ENCODE data around the gene PDIA3. TPM values are rescaled to one million over a fixed set of nuclear protein-coding genes. Genes with fewer than 3 reads are reported as not detected.
"Not testable (repeated sequence)": the region's sequence is repeated elsewhere in the genome, so short reads cannot be mapped to it uniquely, and the experiment has no call there.

The PDIA3 gene
- total and polyA plus RNA-seq, 8 donors, result 16.3 to 227 (median 89.1) TPM

DNA sequence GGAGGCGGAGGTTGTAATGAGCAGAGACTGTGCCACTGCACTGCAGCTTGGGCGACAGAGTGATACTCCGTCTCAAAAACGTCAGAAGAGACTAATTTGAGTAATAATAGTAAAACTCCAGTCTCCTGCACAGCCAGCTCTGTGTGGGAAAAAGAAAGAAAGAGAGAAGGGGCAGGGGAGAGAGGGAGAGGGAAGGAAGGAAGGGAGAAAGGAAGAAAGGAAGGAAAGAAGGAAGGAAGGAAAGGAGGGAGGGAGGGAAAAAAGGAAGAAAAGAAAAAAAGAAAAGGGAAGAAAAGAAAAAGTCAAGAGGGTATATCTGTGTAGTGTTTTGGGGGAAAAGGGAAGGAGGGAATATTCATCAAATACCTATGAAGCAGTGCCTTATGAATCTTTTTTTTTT is 23.1 kb upstream of the PDIA3 start:
- TF ChIP-seq CTCF (IDR thresholded peaks at IDR 0.05), result no peak
- no peak for TF ChIP-seq POLR2AphosphoS5 (IDR thresholded peaks at IDR 0.05)
- TF ChIP-seq POLR2A (IDR thresholded peaks at IDR 0.05), result no peak
- no peak for TF ChIP-seq EP300 (IDR thresholded peaks at IDR 0.05)
- Histone ChIP-seq H3K36me3 (no peaks in the 10 kb centered on the region), H3K4me3 (no peak overlapping the region), H3K27ac (no peak overlapping the region), H3K27me3 (peaks cover 0 to 11% (median 0%) of the 10 kb centered on the region in 3 donors), H3K9me3 (no peaks in the 10 kb centered on the region), H3K4me1 (no peaks in the 10 kb centered on the region)
- no peak for DNase-seq
- WGBS, 5 donors, result 75 to 85% (median 79%) methylated on average over 4 of the region's 4 CpGs
- intact Hi-C loops (cut with DNase I; ENCODE audit: low total_unique reads), result no loop called here

DNA sequence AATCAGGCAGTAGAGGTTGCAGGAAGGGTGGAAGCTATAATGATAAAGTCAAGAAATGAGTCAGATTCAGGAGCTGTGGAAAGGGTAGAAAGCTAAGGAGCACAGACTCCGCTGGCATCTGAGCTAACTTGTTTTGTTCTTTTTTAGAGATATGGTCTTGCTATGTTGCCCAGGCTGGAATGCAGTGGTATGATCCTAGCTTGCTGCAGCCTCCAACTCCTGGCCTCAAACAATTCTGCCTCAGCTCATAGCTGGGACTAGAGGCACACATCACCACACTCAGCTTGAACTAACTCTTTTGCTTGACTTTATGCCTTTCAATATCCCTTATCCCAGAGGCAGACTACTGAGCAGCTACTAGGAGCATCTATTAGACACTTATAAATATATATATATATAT is 19.9 kb upstream of the PDIA3 start:
- H3K9me3 ChIP-seq; intact Hi-C loops (cut with DNase I; ENCODE audit: low total_unique reads); H3K36me3 ChIP-seq; H3K27ac ChIP-seq; H3K4me1 ChIP-seq; DNase-seq; H3K4me3 ChIP-seq: not testable (repeated sequence)
- WGBS, 5 donors, result 75 to 100% (median 100%) methylated on average over 1 of the region's 1 CpG
- peaks cover 0 to 11% (median 0%) of the 10 kb centered on the region in 3 donors for H3K27me3 ChIP-seq

DNA sequence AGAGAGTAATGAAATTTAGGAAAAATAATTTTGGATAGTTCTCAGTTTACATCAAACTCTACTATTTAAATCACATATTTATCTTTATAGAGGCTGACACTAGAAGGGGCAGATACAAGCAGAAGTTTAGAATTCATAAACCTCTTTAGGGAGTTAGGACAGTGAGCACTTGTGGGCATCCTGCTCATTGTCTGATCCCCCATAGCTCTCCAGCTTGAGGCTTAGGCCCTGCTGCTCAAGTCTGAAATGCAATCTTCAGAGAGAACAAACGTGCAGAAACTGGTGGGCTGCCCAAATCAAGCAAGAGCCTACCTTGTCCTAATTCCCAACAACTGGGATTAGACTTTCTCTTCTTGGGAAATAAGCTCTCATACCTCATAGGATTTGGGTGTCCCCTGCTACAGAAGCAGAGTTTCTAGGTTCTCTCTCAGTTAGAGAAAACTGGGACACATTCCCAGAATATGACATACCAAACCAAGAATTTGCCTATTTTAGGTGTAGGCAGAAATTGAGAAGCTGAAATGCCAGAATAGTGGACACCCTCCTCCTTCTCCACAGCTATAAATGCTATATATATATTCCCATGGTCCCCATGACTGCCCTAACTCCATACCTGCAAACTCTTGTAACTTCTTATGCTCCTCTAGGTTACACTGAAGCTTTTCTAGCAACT is 18.0 kb upstream of the PDIA3 start:
- H3K27ac ChIP-seq; H3K36me3 ChIP-seq; H3K27me3 ChIP-seq; H3K4me1 ChIP-seq; intact Hi-C loops (cut with DNase I; ENCODE audit: low total_unique reads); DNase-seq; H3K4me3 ChIP-seq; H3K9me3 ChIP-seq: not testable (repeated sequence)
- 38 to 100% (median 69%) methylated on average over 1 of the region's 1 CpG for WGBS, 5 donors

DNA sequence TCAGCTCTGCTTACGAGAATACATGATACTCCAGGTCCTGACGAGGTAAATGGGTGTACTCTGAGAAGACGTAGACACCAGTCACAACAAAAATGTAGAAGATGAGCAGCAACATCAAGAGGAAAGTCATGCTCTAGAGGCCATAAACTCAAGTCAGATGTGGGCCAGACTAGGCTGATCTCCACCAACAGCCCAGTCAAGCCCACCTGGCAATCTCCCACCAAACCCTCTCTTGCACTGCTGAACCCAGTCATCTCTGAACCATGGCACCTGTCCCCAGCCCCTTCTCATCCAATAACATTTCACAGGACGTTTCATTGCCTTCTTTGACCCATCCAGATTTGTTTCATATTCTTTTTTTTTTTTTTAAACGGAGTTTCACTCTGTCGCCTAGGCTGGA is 10.8 kb upstream of the PDIA3 start:
- TF ChIP-seq POLR2AphosphoS5 (IDR thresholded peaks at IDR 0.05) (no peak), POLR2A (IDR thresholded peaks at IDR 0.05) (no peak), EP300 (IDR thresholded peaks at IDR 0.05) (no peak), CTCF (IDR thresholded peaks at IDR 0.05) (no peak)
- H3K9me3 ChIP-seq, result no peaks in the 10 kb centered on the region
- no peak overlapping the region for H3K4me3 ChIP-seq
- no peaks in the 10 kb centered on the region for H3K4me1 ChIP-seq
- WGBS, 5 donors, result 76 to 88% (median 83%) methylated on average over 6 of the region's 6 CpGs
- intact Hi-C loops (cut with DNase I; ENCODE audit: low total_unique reads), result no loop called here
- no peak overlapping the region for H3K27ac ChIP-seq
- no peaks in the 10 kb centered on the region for H3K27me3 ChIP-seq
- no peaks in the 10 kb centered on the region for H3K36me3 ChIP-seq
- no peak for DNase-seq

DNA sequence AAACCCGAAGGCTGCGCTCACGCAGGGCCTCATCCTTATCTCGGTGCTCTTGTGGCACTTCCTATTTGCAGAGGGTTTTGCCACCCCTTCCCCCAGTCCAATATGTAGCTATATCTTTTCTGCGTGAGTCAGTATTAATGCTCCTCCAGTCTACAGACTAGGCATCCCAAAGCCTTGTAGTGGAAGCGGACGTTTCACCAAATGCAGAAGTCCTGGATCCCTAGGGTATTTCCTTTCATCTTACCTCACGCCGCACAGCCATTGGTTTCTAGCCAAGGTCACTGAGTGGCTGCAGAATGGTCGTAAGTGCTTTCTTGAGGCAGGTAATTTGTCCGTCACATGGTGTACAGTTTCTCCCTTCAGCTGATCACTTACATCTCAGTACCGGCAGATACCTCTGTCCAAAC is 668 bp downstream of the PDIA3 start:
- Histone ChIP-seq H3K4me1 (peaks cover 31 to 52% (median 48%) of the 10 kb centered on the region in 4 donors), H3K4me3 (peak overlapping the region; percentile 55 to 82 (median 74)), H3K27ac (peak overlapping the region; percentile 93 to 98 (median 97))
- H3K36me3 ChIP-seq; H3K9me3 ChIP-seq; intact Hi-C loops (cut with DNase I; ENCODE audit: low total_unique reads); H3K27me3 ChIP-seq: not testable (repeated sequence)
- TF ChIP-seq POLR2AphosphoS5 (IDR thresholded peaks at IDR 0.05), result peak in 1 of 3 donors; percentile 8
- 0% methylated on average over 9 to 12 of the region's 12 CpGs for WGBS, 5 donors
- peak; percentile 26 to 61 for DNase-seq

DNA sequence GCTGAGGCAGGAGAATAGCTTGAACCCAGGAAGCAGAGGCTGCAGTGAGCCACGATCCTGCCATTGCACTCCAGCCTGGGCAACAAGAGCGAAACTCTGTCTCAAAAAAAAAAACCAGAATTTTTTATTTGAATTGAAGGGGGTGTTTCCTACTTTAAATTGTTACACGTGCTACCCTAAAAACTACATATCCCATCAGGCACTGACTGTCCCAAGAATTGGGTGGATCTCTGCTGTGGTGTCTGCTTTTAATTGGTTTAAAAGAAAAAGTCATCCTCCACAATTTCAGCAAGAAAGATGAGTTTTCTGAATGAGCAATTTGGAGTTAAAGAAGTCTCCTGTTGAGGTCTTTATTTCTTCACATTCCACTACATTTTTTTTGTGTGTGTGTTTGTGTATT is 2.1 kb downstream of the PDIA3 start:
- peaks cover 31 to 66% (median 55%) of the 10 kb centered on the region in 4 donors for H3K4me1 ChIP-seq
- peak overlapping the region; percentile 55 to 82 (median 74) for H3K4me3 ChIP-seq
- H3K27ac ChIP-seq, result peak overlapping the region in 2 of 5 donors; percentile 10 to 98
- H3K36me3 ChIP-seq, result peaks cover 0 to 21% (median 15%) of the 10 kb centered on the region in 4 donors
- H3K9me3 ChIP-seq, result no peaks in the 10 kb centered on the region
- no peak for TF ChIP-seq CTCF (IDR thresholded peaks at IDR 0.05)
- no peak for TF ChIP-seq POLR2AphosphoS5 (IDR thresholded peaks at IDR 0.05)
- peak in 1 of 2 donors; percentile 19 for DNase-seq
- H3K27me3 ChIP-seq, result no peaks in the 10 kb centered on the region
- WGBS, 5 donors, result 22 to 45% (median 42%) methylated on average over 3 of the region's 3 CpGs
- intact Hi-C loops (cut with DNase I; ENCODE audit: low total_unique reads), result no loop called here
